NCI-H1417 treated with DMSO at 0.1 percent for 48 hours (cell line): ENCODE measurements around the gene ZNF143.
"Not testable (repeated sequence)": the region's sequence is repeated elsewhere in the genome, so short reads cannot be mapped to it uniquely, and the experiment has no call there.

Experiments used
- DNase-seq: peaks from one replicate; lab custom pipeline; 2025; lab: John Stamatoyannopoulos, UW

The ZNF143 gene

DNA sequence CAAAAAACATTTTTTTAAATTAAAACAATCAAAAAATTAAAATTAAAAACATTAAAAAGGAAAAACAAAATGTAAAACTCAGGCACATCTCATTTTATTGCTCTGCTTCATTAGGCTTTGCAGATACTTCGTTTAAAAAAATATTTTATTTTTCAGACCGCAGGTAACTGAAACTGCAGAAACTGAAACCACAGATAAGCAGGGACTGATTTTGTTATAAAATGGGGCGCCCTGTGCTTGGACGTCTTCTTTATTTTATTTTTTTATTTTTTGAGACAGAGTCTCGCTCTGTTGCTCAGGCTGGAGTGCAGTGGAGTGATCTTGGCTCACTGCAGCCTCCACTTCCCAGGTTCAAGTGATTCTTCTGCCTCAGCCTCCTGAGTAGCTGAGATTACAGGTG, 88.4 kb downstream of the ZNF143 start:
- not testable (repeated sequence) for DNase-seq

DNA sequence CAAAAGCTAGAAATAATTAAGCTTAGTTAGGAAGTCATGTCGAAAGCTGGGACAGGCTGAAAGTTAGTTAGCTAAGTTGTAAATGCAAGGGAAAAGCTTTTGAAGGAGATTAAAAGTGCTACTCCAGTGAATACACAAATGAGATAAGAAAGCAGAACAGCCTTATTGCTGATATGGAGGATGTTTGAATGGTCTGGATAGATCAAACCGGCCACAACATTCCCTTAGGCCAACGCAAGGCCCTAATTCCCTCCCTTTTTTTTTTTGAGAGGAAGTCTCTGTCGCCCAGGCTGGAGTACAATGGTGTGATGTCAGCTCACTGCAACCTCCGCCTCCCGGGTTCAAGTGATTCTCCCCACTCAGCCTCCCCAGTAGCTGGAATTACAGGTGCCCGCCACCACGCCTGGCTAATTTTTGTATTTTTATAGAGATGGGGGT, 89.4 kb downstream of the ZNF143 start:
- DNase-seq: no peak

DNA sequence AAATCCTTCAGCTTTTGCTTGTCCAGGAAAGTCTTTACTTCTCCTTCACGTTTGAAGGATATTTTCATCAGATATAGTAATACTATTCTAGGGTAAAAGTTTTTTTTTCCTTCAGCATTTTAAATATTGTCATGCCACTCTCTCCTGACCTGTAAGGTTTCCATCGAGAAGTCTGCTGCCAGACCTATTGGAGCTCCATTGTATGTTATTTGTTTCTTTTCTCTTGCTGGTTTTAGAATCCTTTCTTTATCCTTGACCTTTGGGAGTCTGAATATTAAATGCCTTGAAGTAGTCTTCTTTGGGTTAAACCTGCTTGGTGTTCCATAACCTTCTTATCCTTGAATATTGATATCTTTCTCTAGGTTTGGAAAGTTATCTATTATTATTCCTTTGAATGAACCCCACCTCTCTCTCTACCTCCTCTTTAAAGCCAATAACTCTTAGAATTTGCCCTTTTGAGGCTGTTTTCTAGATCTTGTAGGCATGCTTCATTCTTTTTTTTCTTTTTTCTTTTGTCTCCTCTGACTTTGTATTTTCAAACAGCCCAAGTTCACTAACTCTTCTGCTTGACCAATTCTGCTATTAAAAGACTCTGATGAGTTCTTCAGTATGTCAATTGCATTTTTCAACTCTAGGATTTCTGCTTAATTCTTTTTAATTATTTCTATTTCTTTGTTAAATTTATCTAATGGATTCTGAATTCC, 100.6 kb downstream of the ZNF143 start:
- DNase-seq: no peak

DNA sequence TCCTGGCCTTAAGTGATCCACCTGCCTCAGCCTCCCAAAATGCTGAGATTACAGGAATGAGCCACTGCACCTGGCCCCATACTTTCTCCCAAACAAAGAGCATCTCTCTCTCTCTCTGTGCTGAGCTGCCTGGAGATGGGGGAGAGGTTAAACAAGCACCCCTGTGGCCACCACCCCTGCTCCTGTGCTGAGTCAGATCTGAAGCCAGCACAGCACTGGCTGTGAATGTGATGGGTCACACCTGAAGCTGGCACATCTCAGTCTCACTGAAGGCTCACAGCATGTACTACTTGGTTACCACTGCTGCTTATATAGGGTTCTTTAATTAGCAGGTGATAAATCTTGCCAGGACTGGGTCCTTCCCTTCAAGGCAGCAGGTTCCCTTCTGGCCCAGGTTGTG, 101.9 kb downstream of the ZNF143 start:
- no peak for DNase-seq

DNA sequence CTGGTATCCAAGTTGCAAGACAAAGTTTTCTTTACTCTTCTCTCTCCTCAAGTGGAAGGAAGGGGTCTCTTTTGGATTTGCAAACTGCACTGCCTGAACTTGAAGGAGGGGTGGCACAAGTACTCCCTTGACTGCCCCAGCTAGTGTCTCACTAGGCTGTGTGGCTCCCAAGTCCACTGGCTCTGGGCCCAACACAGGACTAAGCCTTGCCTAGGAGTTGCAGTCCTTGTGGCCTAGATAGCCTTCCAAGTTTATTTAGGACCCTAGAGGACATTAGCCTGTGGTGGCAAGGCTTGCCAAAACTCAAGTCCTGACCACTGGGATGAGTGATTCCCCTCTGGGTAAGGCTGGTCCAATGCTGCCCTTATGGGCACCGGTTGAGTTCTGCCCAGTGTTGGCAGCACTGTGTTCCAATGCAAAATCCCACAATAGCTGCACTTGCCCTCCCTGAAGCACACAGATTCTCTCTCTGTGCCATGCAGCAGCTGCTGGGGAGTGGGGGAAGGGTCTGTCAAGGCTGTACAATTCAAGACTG, 102.5 kb downstream of the ZNF143 start:
- DNase-seq: no peak

DNA sequence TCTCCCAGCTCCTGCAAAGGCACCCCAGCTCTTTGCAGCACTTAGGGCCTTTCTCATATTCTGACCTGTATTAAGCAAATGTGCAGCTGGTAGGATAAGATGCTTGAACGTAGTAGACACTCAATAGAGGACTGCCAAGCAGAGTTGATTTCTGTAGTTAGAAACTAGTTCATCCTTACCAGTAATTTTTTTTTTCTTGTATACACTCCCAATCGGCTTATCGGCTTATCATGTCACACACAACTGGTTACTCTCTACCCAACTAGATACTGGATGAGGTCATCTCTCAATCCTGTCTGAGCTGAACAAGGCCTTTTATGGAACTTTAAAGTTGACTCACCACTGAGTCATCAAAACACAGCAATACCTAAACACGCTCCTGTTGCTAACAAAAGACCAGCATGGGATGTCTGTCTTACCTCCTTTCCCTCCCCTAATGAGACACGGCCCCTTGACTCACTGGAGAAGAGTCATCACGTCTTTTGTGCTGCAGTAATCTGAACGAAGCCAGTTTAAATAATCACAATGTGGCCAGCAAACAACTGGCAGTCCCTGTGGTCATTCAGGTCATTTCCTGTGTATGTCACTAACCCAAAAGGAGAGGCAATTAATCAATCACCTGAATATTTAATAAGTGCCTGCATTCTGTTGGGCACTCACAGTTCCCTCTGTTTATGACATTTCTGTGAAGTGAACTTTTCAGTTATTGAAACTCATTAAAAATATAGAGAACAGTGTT, 105.2 kb downstream of the ZNF143 start:
- peak; percentile 32 for DNase-seq

DNA sequence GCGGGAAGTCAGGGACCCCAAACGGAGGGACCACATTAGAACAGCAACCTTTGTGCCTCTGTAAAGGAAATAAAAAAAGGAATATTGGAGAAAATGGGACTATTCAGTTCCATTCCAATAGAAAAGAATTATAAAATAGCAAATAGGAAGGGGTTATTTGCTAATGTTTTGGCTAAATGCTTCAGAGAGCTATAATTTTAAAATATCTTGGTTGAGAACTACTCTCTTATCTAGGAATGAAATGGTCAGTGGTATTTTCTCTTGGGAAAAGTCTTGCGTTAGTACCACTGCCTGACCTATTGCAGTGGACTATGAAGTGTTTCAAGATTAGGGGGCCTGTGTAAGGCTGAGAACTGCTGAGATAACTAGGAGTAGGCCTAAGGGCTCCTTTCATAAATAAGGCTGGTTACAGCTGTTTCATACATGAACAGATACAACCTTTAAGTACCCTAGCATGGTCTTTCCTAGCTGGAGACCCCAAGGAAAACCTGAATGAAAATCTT, 105.8 kb downstream of the ZNF143 start:
- no peak for DNase-seq

DNA sequence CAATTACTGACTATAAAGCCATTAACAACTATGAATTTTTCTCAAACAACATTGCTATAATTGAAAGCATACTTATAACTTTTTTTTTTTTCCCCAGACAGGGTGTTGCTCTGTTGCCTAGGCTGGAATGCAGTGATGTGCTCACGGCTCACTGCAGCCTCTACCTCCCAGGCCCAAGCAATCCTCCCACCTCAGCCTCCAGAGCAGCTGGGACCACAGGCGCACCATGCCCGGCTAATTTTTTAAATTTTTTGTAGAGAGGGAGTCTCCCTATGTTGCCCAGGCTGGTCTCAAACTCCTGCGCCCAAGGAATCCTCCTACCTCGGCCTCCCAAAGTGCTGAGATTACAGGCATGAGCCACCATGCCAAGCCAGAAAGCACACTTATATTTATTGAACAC, 106.6 kb downstream of the ZNF143 start:
- DNase-seq: no peak

DNA sequence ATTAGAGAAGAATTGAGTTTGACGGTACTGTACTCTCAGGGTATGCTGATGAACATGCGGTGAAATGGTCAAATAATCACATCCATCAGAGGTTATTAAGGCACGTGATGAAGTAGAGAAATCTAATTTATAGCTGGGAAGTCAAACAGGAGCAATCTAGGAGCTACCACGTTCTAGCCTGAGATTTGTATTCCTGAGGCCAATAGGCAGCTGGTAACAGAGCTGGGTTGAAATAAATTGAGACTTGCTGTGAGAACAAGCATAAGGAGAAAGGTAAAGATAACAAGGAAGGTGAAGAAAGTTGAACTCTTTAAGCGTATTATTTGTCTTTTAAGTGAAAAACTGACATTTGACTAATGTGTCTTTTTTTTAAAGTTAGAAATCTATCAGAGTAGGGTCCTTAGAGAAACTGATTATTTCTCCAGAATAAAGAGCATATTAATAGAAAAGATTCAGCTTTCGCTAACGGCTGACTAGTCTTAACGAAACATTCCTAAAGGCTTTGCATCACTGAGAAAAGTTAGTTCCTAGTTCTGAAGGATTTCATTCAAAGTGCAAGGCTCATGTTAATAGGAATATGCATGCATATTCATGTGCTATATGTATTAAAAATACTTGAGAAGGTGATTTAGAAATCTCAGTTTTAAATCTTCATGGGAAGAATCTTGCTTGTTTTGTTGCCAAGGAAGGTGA, 107.5 kb downstream of the ZNF143 start:
- no peak for DNase-seq

DNA sequence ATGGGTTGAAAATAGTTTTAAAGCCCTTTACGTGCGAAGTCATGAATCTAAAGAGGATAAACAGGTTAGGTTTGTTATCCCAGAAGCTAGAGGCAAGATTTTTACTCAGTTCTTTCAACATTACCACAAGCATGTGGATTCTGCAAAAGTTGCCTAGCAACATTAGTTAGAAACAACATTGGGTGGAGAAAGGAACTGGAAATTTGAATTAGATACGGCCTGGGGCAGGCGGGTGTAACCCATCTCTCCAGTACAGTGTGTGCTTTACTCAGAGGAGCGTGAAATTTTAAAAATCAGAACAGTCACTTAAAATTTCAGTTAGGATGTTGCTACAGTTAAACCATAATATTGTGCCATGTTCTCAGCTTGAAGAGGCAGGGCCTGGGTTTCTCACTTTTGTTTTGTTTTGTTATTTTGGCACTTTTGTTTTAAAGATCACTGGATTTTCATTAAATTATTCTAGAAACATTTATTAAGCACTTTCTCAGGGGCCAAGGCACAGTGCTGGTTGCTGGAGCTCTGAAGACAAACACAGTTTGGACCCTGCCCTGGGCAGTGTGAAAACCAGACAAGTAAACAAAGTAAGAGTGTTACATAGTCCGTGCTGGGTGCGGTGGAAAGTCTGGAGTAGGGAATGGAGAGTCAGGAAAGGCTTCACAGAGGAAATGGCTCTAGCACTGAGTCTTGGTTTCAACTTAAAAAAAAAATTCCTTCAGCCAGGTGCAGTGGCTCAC, 108.2 kb downstream of the ZNF143 start:
- DNase-seq: peak; percentile 11

DNA sequence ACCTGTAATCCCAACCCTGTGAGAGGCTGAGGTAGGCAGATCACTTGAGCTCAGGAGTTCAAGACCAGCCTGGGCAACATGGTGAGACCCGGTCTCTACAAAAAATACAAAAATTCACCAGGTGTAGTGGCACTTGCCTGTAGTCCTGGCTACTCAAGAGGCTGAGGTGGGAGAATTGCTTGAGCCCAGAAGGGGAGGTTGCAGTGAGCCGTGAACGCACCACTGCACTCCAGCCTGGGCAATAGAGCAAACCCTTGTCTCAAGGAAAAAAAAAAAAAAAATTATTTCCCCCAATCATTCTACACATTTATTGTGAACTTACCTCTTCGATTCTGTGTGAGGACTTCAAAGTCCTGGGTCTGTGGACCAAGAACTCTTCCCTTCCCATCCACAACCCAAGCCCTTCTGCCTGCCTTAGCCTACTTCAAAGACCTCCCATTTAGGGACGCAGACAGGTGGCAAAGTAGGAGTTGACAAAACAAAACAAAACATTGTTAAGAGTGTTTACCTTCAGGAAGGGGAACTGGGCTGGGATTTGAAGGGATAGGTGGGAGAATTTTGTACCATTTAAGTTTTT, 108.9 kb downstream of the ZNF143 start:
- no peak for DNase-seq

DNA sequence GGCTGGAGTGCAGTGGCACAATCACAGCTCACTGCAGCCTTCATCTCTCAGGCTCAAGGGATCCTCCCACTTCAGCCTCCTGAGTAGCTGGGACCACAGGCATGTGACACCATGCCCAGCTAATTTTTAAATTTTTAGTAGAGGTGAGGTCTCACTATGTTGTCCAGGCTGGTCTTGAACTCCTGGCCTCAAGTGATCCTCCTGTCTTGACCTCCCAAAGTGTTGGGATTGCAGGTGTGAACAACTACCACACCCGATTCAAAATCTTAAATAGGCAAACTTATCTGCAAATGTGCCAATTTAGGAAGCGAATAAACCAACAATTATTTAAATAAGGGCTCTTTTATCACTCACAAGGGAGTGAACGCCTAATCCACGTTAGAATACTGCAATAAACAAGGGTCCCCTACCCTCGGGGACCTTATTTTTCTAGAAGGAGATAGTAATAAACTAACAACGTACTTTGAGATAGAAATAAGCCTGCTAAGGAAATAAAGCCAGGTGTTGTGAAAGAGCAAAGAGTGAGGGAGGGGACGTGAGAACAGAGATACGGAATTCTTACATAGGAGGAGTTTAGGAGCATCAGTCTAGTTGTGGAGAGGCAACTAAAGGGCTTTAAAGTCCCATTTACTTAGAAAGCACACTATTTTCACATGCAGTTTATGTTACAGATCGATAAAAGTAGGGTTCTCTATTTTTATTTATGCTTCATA, 109.7 kb downstream of the ZNF143 start:
- DNase-seq: no peak

DNA sequence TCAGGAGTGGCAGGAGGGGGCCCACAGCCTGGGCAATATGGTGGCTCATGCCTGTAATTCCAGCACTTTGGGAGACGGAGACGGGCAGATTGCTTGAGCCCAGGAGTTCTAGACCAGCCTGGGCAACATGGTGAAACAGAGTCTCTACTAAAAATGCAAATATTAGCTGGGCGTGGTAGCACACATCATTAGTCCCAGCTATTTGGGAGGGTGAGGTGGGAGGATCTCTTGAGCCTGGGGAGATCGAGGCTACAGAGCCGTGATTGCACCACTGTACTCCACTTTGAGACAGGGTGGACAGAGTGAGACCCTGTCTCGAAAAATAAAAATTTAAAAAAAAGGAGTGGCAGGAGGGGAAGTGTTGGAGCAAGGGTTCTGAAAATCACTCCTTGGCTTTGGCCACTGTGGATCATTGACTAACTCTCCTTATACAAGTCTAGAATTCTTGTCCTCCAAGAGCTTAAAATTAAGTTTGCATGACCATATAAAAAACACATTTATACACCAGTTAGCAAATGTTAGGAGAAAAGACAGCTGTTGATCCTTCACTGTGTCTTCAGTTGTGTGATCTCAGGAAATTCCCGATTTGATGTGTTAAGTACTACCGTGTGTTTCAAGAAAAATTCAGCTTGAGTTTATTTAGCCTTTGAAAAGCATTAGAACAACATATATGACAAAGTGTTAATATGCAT, 110.4 kb downstream of the ZNF143 start:
- DNase-seq: no peak

DNA sequence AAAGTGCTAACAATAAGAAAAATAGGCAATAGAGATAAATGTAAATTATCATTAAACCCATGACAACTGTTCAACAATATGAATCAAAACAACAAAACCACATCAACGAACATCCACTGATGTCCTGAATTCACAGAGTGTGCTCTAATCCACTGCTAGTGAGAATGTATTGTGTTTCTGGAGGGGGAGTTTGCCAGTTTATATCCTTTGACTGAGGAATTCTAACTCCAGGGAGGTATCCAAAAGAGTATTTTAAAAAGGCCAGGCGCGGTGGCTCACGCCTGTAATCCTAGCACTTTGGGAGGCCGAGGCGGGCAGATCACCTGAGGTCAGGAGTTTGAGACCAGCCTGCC, 110.9 kb downstream of the ZNF143 start:
- no peak for DNase-seq

DNA sequence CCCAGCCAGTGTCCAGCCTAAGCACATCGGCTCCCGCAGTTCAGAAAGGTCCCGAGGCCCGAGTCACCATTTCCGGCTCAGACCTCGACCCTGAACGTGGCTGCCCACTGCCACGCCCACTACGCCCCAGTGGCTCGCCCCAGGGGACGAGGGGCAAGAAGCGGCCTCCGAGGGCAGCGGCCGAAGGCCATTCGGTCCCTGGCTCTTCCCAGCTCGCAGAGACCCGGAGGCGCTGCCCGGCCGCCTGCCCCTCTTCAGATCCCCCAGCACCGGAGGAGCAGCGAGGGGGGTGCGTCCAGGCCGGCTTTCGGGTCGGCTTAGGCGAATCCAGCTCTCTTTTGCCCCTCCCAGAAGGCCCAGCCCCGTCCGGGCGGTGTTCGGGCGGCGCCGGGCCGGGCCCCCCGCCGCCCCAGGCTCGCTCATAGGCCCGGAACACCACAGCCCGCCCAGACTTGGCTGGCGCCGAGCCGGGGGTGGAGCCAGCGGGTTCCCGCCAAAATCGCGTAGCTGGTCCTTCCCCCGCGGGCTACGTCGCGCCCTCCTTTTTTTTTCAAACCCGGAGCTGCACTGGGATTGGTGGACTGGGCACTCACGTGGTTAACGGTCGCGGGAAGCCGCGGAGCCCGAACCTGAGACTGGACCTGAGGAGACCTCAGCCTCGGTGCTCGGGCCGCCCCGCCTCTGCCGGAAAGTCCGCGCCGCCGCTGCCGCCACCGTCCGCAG, 112.4 kb downstream of the ZNF143 start, which contains the start of gene WEE1:
Gene WEE1, plus strand, starts transcription at position 619 of the 723 bp plus-strand sequence. CDS start 264 bp downstream, outside the sequence.
- peak; percentile 93 for DNase-seq

DNA sequence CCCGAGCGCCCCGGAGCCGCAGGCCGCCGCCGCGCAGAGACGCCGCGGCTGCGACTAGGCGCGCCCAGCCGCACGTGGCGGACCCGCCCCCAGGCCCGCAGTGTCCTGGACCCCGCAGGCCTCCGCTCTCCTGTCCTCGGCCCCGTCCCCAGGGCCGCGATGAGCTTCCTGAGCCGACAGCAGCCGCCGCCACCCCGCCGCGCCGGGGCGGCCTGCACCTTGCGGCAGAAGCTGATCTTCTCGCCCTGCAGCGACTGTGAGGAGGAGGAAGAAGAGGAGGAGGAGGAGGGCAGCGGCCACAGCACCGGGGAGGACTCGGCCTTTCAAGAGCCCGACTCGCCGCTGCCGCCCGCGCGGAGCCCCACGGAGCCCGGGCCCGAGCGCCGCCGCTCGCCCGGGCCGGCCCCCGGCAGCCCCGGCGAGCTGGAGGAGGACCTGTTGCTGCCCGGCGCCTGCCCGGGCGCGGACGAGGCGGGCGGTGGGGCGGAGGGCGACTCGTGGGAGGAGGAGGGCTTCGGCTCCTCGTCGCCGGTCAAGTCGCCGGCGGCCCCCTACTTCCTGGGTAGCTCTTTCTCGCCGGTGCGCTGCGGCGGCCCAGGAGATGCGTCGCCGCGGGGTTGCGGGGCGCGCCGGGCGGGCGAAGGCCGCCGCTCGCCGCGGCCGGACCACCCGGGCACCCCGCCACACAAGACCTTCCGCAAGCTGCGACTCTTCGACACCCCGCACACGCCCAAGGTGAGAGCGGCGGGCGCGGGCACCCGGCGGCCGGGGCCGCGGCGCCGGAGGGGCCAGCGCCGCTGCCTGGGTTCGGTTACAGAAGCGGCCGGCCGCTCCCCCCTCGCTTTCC, 113.2 kb downstream of the ZNF143 start:
- no peak for DNase-seq

DNA sequence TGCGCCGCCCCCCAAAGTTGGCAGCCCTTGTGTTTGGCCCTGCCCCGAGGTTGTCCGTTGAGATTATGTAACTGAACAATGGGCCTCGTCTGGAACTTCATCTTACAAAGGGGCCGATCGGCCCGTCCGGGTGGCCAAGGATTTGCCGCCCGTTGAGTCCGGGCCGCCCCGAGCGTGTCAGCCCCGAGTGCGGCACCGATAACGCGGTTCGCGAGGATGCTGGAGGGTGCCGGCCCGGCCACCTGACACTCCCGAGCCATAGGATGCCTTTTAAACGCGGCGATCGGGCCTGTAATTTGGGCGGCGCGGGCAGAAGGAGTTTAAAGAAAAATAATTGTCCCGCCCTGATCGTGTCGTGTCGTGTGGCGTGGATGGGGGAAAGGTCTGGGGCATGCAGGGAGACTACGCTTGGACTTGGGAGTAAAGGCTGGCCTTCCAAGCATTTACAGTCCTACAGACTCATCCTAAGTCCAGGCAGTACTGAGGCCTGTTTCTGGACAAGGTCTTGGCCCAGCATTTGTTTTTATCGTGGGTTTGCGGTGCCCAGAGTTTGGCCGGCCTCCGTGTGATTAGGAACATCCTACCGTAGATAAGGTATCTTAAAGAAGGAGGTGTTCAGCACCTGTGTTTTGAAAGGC, 113.9 kb downstream of the ZNF143 start:
- DNase-seq: no peak
